ENCODE data around the gene PRSS27.

The PRSS27 gene

DNA sequence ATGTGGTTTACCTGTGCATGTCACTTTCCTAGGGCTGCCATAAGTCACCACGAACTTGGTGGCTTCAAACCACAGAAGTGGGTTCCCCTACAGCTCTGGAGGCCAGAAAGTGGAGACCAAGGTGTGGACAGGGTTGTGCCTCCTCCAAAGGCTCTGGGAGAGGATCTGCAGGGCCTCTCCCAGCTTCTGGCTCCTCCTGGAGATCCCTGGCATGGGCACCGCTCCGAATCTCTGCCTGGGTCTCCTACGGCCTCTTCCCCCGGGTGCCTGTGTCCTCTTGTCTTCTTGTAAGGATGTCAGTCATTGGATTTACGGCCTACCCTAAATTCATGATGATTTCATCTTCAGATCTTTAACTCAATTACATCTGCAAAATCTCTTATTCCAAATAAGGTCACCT is 29.9 kb upstream of the PRSS27 start:
- no peak for DNase-seq

DNA sequence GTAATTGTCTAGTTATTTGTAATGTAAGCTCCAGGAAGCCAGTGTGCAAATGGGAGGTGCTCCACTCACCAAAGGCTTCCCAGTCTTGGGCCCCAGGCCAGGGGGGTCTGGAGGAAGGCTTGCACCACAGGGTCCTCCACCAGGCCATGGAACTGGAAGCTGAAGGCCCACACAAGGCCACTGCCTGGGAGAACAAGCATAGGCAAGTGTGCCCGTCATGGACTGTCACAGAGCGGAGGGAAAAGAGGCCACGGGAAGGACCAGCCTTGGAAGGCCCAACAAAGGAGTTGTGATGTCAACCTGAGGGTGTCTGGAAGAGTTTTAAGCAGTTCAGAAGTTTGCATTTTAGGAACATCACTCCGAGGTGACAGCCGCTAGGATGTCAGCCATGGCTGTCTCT is 29.5 kb upstream of the PRSS27 start:
- DNase-seq: no peak

GRCh38 chr16:2748757-2749455 is 28.9 kb upstream of the PRSS27 start:
- DNase-seq: no peak

GRCh38 chr16:2745961-2746360 is 25.9 kb upstream of the PRSS27 start:
- no peak for DNase-seq

GRCh38 chr16:2745116-2745890 is 25.3 kb upstream of the PRSS27 start:
- DNase-seq: no peak

DNA sequence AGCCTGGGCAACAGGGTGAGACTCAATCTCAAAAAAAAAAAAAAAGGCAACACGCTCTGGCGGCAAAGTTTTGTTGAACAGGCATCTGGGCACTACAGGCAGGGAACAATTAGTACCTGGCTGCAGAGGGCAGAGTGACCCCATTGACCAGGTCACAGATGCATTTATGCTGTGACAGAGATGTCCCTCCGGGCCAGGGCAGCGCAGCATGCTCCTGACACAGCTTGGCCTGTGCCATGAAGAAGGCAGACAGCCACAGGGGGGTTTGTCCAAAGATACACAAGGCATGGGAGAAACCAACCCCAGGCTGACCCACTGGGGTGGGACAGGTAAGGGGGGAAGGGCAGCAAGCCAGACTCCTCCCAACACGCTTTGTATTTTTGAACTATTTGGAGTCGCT is 24.7 kb upstream of the PRSS27 start:
- no peak for DNase-seq

GRCh38 chr16:2743007-2743810 is 23.2 kb upstream of the PRSS27 start:
- DNase-seq: no peak

GRCh38 chr16:2742323-2743006 is 22.4 kb upstream of the PRSS27 start:
- DNase-seq: no peak

DNA sequence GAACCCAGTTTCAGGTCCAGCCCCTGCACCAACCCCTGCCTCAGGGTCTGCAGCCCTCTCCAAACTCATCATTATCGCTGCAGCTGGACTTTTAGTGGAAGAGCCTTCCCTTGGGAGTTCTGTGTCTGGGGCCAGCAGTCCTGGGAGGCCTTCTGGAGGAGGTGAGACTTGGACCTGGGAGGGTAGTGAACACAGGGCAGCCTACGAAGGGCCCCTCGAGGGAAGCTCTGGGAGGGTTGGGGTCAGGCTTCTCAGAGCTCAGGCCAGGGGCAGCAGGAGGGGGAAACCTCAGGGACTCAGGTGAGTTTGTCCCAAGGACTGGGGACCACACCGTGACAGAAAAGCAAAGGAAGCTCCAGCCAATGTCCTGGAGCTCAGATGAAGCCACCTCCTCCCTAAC is 21.1 kb upstream of the PRSS27 start:
- no peak for DNase-seq

DNA sequence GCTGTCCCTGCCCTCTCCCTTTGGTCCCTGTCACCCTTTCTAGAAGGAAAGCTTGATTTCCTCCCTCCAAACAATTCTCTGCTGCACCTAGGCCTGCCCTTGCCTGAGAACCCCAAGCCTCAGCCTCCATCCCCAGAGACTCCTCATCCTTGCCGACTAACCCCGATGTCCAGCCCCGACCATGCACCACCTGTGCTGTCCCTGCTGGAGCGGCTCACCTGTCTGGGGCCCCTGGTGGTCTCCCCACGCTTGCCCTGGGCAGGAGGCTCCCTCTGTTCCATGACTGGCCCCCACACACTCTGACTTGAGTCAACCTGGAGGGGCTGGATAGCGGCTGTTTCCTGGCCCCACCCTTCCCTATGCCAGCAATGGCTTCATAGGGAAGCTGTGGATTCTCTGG is 20.5 kb upstream of the PRSS27 start:
- DNase-seq: no peak

DNA sequence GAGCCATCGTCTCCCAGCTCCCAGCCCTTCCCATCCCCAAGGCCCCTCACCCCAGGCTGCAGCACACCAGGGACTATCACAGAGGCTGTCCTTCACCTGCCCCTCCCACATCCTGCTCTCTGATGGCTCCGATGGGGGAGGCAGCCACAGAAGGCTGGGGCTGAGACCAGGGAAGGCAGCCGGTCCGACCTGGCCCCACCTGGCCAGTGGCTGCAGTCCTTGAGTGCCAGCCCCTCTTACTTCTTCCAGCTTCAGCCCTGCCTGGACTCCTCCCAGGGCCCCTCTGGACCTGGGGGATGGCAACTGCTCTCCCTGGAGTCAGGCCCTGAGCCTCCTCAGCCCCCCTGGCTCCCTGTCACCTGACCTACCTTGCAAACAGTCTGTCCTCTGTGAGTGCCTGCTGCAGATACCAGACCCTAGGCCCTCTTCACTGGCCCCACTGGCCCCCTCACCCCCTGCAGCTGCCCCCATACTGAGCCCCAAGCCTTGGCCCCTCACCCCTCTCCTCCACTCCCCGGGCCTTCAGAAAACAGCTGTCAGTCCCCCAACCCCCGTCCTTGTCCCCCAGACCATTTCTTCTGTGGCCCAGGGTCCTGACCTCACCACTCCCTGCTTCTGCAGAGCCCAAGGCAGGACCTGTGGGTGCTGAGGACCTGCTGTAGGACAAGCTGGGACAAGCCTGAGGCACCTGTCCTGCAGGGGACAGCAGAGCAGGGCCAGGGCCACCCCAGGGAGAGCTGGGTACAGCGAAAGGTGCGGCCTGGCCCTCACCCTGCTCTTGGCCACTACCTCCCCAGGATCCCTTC is 19.8 kb upstream of the PRSS27 start:
- no peak for DNase-seq

- no peak for DNase-seq
Measured at GRCh38 chr16:2738615-2739014, 18.6 kb upstream of the PRSS27 start.

GRCh38 chr16:2737895-2738418 is 17.9 kb upstream of the PRSS27 start:
- no peak for DNase-seq

DNA sequence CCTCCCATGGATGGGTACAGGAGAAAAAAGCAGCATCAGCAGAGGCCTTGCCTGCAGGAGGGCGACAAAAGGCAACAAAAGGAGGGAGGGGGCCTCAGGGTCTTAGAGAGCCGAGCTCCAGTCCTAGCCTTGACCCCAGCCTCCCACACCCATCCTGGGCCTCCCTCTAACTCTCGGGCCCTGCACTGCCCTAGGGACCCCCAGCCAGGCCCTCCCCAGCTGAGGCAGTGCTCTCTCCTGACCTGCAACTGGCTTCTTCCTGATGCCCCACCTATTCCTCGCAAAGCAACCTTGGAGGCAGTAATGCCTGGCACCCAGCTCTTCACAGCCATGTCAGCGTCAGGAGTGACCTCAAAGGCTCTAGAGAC is 17.2 kb upstream of the PRSS27 start:
- no peak for DNase-seq

DNA sequence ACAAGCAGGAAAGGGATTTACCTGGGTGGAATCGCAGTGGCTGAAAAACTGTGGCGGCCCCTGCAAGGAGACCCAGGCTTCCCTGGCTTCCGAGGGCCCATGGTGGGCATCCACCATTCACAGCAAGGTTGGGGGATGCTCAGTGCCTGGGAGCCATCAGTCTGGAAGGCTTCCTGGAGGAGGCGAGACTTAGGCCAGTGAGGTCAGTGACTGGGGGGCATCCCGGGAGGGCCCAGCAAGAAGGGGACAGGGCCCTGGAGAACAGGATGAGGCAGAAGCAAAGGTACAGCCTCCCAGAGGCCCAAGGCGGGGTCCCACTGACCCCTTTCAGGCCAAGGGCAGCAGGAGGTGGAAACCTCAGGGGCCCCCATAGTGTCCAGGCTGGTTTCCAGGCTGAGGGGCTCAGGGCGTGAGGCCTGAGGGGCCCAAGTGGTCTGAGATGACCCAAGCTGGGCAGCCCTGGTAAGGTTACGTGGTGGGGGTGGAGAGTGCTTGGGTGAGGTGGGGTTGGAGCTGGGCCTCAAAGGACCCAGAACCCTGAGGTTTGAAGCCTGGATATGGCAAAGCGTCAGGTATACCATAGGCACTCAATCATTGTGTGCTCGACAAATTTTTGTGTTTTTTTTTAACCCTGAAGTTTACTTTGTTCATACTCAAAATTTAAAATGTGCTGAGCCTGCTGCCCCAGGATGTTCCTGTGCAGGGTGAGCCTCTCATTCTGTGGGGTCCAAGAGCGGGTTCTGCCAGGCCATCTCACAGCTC is 16.6 kb upstream of the PRSS27 start:
- DNase-seq: no peak

GRCh38 chr16:2734844-2735515 is 15.0 kb upstream of the PRSS27 start:
- DNase-seq: no peak

DNA sequence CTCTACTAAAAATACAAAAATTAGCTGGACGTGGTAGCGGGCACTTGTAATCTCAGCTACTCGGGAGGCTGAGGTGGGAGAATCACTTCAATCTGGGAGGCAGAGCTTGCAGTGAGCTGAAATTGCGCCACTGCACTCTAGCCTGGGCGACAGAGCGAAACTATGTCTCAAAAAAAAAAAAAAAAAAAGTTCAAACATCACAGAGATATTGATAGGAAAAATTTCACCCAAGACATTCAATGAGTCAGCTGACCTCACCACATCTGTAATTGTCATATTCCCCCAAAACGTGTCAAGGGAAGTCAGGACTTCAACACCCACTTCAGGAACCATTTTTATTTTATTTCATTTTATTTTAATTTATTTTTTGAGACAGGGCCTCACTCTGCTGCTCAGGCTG is 8.0 kb upstream of the PRSS27 start:
- DNase-seq: no peak

DNA sequence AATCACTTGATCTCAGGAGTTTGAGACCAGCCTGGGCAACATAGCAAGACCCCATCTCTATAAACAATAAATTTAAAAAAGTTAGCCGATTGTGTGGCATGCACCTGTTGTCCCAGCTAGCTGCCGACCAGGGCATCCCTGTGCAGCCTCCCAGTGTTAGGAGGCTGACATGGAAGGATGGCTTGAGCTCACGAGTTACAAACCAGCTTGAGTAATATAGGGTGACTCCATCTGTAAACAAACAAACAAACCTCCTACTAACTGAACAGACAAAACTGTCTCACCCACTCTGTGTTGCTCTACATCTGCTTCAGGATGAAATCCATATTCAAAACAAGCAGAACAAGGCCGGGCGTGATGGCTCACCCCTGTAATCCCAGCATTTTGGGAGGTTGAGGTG is 6.9 kb upstream of the PRSS27 start:
- no peak for DNase-seq

- DNase-seq: no peak
Measured at GRCh38 chr16:2724816-2725348, 4.9 kb upstream of the PRSS27 start.

- DNase-seq: no peak
Measured at GRCh38 chr16:2724088-2724676, 4.2 kb upstream of the PRSS27 start.
